Subcutaneous adipose tissue (tissue), 4 donors: ENCODE measurements around the gene NGFR. TPM values are rescaled to one million over a fixed set of nuclear protein-coding genes. Genes with fewer than 3 reads are reported as not detected.

ENCODE experiments used
- total RNA-seq, 4 donors: library from RNA; depleted of rRNA; stranded (reverse); fragments of >200 nt; gene quantifications; one replicate each; pipeline ENCODE4 v1.1.0, GENCODE V29; 2016
- TF ChIP-seq, protein P1 (sequence below): fragments of 450-650 bp; IDR thresholded peaks from one replicate; pipeline ENCODE4 v1.5.1; 2016; ENCODE audit warnings: low read depth, mild to moderate bottlenecking, control low read depth, antibody characterized with exemption, moderate library complexity

The NGFR gene
- total RNA-seq, 4 donors from 2014 or later, result 0.51 to 2.8 (median 1.9) TPM

GRCh38 chr17:49491192-49491769 is 3.8 kb upstream of the NGFR start:
- TF ChIP-seq, protein P1, sequence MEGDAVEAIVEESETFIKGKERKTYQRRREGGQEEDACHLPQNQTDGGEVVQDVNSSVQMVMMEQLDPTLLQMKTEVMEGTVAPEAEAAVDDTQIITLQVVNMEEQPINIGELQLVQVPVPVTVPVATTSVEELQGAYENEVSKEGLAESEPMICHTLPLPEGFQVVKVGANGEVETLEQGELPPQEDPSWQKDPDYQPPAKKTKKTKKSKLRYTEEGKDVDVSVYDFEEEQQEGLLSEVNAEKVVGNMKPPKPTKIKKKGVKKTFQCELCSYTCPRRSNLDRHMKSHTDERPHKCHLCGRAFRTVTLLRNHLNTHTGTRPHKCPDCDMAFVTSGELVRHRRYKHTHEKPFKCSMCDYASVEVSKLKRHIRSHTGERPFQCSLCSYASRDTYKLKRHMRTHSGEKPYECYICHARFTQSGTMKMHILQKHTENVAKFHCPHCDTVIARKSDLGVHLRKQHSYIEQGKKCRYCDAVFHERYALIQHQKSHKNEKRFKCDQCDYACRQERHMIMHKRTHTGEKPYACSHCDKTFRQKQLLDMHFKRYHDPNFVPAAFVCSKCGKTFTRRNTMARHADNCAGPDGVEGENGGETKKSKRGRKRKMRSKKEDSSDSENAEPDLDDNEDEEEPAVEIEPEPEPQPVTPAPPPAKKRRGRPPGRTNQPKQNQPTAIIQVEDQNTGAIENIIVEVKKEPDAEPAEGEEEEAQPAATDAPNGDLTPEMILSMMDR, result no peak

GRCh38 chr17:49494399-49494985 is 601 bp upstream of the NGFR start:
- TF ChIP-seq, protein P1, result no peak

DNA sequence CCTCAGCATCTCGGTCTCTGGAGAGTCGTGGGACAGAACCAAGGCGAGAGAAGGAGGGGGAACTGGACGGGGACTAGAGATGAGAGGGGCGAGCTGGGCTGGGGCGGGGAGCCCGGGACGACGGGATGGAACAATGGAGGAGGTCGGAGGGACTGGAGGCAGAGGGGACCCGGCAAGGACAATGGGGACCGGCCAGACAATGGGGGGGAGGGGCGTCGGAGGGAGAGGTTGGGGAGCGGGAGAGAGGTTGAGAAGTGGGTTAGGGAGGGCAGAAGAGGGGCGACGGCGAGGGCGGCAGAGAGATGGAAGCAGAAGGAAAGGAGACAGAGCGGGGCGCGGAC is 719 bp downstream of the NGFR start:
- TF ChIP-seq, protein P1, result no peak

GRCh38 chr17:49496183-49496866 is 1.2 kb downstream of the NGFR start:
- TF ChIP-seq, protein P1, result no peak

DNA sequence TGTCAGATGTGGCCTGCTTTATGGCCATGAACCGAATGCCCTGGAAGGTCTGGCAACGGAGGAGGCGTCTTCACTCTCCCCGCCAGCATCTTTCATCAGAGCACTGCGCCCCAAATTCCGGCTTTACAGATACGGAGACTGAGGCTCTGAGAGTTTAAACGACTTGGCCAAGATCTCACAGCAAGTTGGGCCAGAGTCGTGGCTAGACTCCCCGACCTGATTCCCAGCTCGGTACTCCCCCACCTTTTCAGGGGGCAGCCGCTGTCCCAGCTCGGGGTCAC is 1.7 kb downstream of the NGFR start:
- TF ChIP-seq, protein P1, result no peak

DNA sequence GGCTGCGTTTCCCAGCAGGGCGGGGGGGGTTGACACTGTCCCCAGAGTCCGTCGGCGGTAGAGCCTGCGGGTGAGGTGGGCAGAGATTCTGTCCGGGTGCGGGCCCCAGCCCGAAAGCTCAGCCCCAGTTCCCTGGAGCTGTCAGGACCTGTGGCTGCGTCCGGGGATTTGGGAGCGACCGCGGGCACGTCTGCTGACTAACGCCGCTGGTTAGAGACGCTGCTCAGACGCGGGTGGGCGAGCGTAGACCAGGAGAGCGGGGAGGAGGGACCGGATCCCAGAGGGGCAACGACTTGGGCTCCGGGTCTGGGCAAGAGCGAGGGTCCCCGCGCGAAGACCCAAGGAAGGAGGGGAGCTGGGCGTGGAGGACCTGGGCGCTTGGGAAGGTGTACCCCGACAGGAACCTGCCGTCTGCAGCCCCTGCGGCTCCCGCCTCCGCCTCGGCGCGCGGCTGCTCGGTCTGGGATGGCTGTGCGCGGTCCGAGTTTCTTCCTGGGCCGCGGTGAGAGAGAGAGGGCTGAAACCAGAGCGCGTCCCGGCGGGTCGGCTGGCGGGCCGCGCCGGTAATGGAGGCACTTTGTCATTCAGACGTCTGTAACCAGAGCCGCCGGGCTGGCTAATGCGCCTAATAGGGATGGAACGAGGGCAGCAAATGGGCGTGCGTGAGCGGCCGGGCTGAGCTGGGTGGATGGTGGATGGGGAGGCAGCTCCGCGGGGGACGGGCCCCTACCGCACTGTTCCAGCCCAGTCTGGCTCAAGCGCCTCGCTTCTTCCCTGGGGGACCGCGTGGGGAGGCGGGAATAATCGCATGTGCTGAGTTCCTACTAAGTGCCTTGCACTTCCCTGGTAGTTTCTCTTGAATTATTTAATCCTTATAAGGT is 2.3 kb downstream of the NGFR start:
- TF ChIP-seq, protein P1, result no peak
